GM18502 (cell line): ENCODE results near the gene GPR37.

Experiments
- ATAC-seq: cut with Tn5 transposase; IDR thresholded peaks from one replicate; pipeline ENCODE4 v1.9.1; 2021; ENCODE audit warnings: mild to moderate bottlenecking; ENCODE audit not compliant: unreplicated experiment, poor library complexity

GPR37 gene

GRCh38 chr7:124738639-124739038 lies 27.0 kb downstream of the GPR37 start:
- ATAC-seq = no peak

- ATAC-seq = no peak
Measured at GRCh38 chr7:124737760-124738300, 27.8 kb downstream of the GPR37 start.

GRCh38 chr7:124728610-124729009 lies 37.0 kb downstream of the GPR37 start:
- ATAC-seq = no peak

GRCh38 chr7:124724507-124725192 lies 40.9 kb downstream of the GPR37 start:
- ATAC-seq = no peak

- ATAC-seq = no peak
Measured at GRCh38 chr7:124724079-124724478, 41.5 kb downstream of the GPR37 start.

- no peak for ATAC-seq
Measured at GRCh38 chr7:124723012-124723411, 42.6 kb downstream of the GPR37 start.

GRCh38 chr7:124722292-124722691 lies 43.3 kb downstream of the GPR37 start:
- ATAC-seq = no peak

- ATAC-seq = no peak
Measured at GRCh38 chr7:124720195-124720594, 45.4 kb downstream of the GPR37 start.

- no peak for ATAC-seq
Measured at GRCh38 chr7:124718032-124718766, 47.4 kb downstream of the GPR37 start.

- ATAC-seq = no peak
Measured at GRCh38 chr7:124716894-124717293, 48.7 kb downstream of the GPR37 start.

- no peak for ATAC-seq
Measured at GRCh38 chr7:124713086-124713485, 52.5 kb downstream of the GPR37 start.

GRCh38 chr7:124712017-124712416 lies 53.6 kb downstream of the GPR37 start:
- ATAC-seq = no peak

- ATAC-seq = no peak
Measured at GRCh38 chr7:124702385-124702784, 63.2 kb downstream of the GPR37 start.

GRCh38 chr7:124701955-124702354 lies 63.6 kb downstream of the GPR37 start:
- no peak for ATAC-seq

- no peak for ATAC-seq
Measured at GRCh38 chr7:124700655-124701054, 64.9 kb downstream of the GPR37 start.

- ATAC-seq = no peak
Measured at GRCh38 chr7:124698964-124699363, 66.6 kb downstream of the GPR37 start.

- ATAC-seq = no peak
Measured at GRCh38 chr7:124697746-124698145, 67.8 kb downstream of the GPR37 start.
